HepG2 (cell line): ENCODE data around the gene AUP1. TPM values are rescaled to one million over a fixed set of nuclear protein-coding genes. Genes with fewer than 3 reads are reported as not detected.
A peak's percentile ranks its signal among the peaks of the same experiment; 100 is the strongest.

Source experiments
- ATAC-seq: fragments of 200-7000 bp; cut with Tn5 transposase; 3 replicates; pipeline ENCODE4 v1.9.1; 2020; ENCODE audit warnings: mild to moderate bottlenecking, moderate library complexity
- BruUV-seq: library from RNA; stranded (reverse); fragments of 400-500 nt; replicated peaks from 2 replicates; lab custom pipeline; 2021; lab: Mats Ljungman, UMichigan
- CTCF ChIA-PET: fragments of 300-600 bp; formaldehyde crosslinking; extraction: SDS; loops from one replicate; lab custom pipeline; 2021; ENCODE audit warnings: low total read pairs, inconsistent platforms, low intra/inter-chr PET ratio; lab: Yijun Ruan, JAX
- POLR2A ChIA-PET: fragments of 350-600 bp; sonication (Branson Sonifier 250); formaldehyde crosslinking; loops from one replicate; lab custom pipeline; 2020; ENCODE audit warnings: antibody characterized with exemption, inconsistent platforms; lab: Yijun Ruan, JAX
- DNase-seq: peaks from one replicate; pipeline ENCODE4 v3.0.0-alpha.2; 2015; ENCODE audit warnings: low spot score
- FAIRE-seq: peaks from 3 replicates; lab custom pipeline; 2011; peaks lifted over from hg19 to GRCh38; lab: Jason Lieb, UNC
- H2AFZ ChIP-seq: one replicate; pipeline ENCODE4 v1.6.1; 2011; ENCODE audit warnings: low read length, inconsistent platforms
- H3K27ac ChIP-seq: fragments of 300-600 bp; 3 replicates; pipeline ENCODE4 v1.8.0; 2011; ENCODE audit warnings: mixed run types, mild to moderate bottlenecking, mixed read lengths, low read length, inconsistent platforms; ENCODE audit not compliant: insufficient read depth; ENCODE audit errors: extremely low read length
- H3K27me3 ChIP-seq, 2 experiments: fragments of 200-600 bp in 1 of 2; 2 replicates in 1 of 2; 3 replicates in 1 of 2; pipeline versions ENCODE4 v1.6.0 to v1.8.0; 2011; ENCODE audit warnings: low read length in 2 of 2, mild to moderate bottlenecking in 2 of 2, moderate library complexity in 2 of 2, inconsistent platforms in 1 of 2; ENCODE audit not compliant: insufficient read depth in 2 of 2, control insufficient read depth in 1 of 2
- H3K36me3 ChIP-seq, 2 experiments: fragments of 200-600 bp in 1 of 2; replicated peaks in 1 of 2; 2 replicates in 1 of 2; 3 replicates in 1 of 2; pipeline versions ENCODE4 v1.5.1 to v1.8.0; 2011; ENCODE audit warnings: low read length in 2 of 2, inconsistent platforms in 1 of 2; ENCODE audit not compliant: insufficient read depth in 2 of 2, control insufficient read depth in 1 of 2
- H3K4me1 ChIP-seq: 2 replicates; pipeline ENCODE4 v1.5.1; 2012; ENCODE audit warnings: low read length, inconsistent platforms; ENCODE audit not compliant: insufficient read depth
- H3K4me2 ChIP-seq: 2 replicates; pipeline ENCODE4 v1.6.0; 2011; ENCODE audit warnings: low read depth, low read length, inconsistent platforms
- H3K4me3 ChIP-seq, 3 experiments: fragments of 200-600 bp in 1 of 3; sonication (generic), shearing (Covaris generic) in 1 of 3; replicated peaks in 1 of 3; 2 replicates each; pipeline ENCODE4 v1.5.1; 2011 to 2016; ENCODE audit warnings: low read length in 3 of 3, inconsistent platforms in 2 of 3, low read depth in 2 of 3, mild to moderate bottlenecking in 2 of 3, control low read depth in 1 of 3, mixed read lengths in 1 of 3; ENCODE audit not compliant: insufficient read depth in 1 of 3
- H3K79me2 ChIP-seq: one replicate; pipeline ENCODE4 v1.6.1; 2011; ENCODE audit warnings: low read length, inconsistent platforms; ENCODE audit not compliant: insufficient read depth
- H3K9ac ChIP-seq: 2 replicates; pipeline ENCODE4 v1.6.0; 2011; ENCODE audit warnings: mild to moderate bottlenecking, low read depth, low read length, inconsistent platforms; ENCODE audit not compliant: insufficient read depth
- H3K9me3 ChIP-seq: 2 replicates; pipeline ENCODE4 v1.5.1; 2012; ENCODE audit warnings: mild to moderate bottlenecking, low read length
- H4K20me1 ChIP-seq: 2 replicates; pipeline ENCODE4 v1.6.0; 2011; ENCODE audit warnings: inconsistent platforms, mild to moderate bottlenecking, low read length, moderate library complexity; ENCODE audit not compliant: insufficient read depth
- ARID3A ChIP-seq: IDR thresholded peaks from 2 replicates; pipeline ENCODE4 v1.6.1; 2012; ENCODE audit warnings: low read depth, low read length, improper control_type of control experiment
- ARNT2 ChIP-seq: sonication (generic); formaldehyde crosslinking; IDR thresholded peaks from 2 replicates; pipeline ENCODE4 v1.8.0; 2022; ENCODE audit warnings: mild to moderate bottlenecking, low read depth, missing genetic modification reagents, moderate library complexity
- RAD21 ChIP-seq: fragments of 450-650 bp; formaldehyde crosslinking; IDR thresholded peaks from 2 replicates; pipeline ENCODE4 v1.5.0; 2020; ENCODE audit warnings: mild to moderate bottlenecking
- RBM39 ChIP-seq: fragments of 200-400 bp; formaldehyde crosslinking; IDR thresholded peaks from one replicate; pipeline ENCODE4 v1.6.1; 2018; ENCODE audit warnings: antibody characterized with exemption, mild to moderate bottlenecking, low read depth, low read length; ENCODE audit not compliant: poor library complexity, severe bottlenecking
- RXRA ChIP-seq: sonication (generic); formaldehyde crosslinking; IDR thresholded peaks from 2 replicates; pipeline ENCODE4 v1.5.1; 2020; ENCODE audit warnings: missing genetic modification reagents
- SRF ChIP-seq: IDR thresholded peaks from 2 replicates; pipeline ENCODE4 v1.6.1; 2011; ENCODE audit warnings: mild to moderate bottlenecking, low read depth, low read length, moderate library complexity
- THYN1 ChIP-seq: sonication (generic); formaldehyde crosslinking; IDR thresholded peaks from 2 replicates; pipeline ENCODE4 v1.8.1; 2023; ENCODE audit warnings: low read depth, mild to moderate bottlenecking, moderate library complexity, missing genetic modification reagents, borderline replicate concordance
- ZNF33A ChIP-seq: sonication (generic); formaldehyde crosslinking; IDR thresholded peaks from 2 replicates; pipeline ENCODE4 v1.5.1; 2020; ENCODE audit warnings: missing genetic modification reagents, mild to moderate bottlenecking, moderate library complexity, borderline replicate concordance
- ZNF414 ChIP-seq: sonication (generic); formaldehyde crosslinking; IDR thresholded peaks from 2 replicates; pipeline ENCODE4 v1.5.0; 2020; ENCODE audit warnings: missing genetic modification reagents
- ZNF629 ChIP-seq: sonication (generic); formaldehyde crosslinking; conservative IDR thresholded peaks from 2 replicates; pipeline ENCODE4 v1.5.0; 2020; ENCODE audit warnings: missing genetic modification reagents
- ZNF7 ChIP-seq: IDR thresholded peaks from 2 replicates; pipeline ENCODE4 v1.6.1; 2016; ENCODE audit warnings: missing biosample characterization, missing genetic modification reagents
- ZNF839 ChIP-seq: sonication (generic); formaldehyde crosslinking; IDR thresholded peaks from 2 replicates; pipeline ENCODE4 v1.4.0; 2020; ENCODE audit warnings: missing genetic modification reagents, mild to moderate bottlenecking, borderline replicate concordance
- WGBS: methylation state at CpG from one replicate; pipeline ENCODE4 v1.1.6; 2017; ENCODE audit warnings: low lambda C conversion rate; 5-methylcytosine and 5-hydroxymethylcytosine counted together
- in situ Hi-C: cut with HindIII; loops from 2 replicates; pipeline ENCODE4 v1.10.0; 2017; ENCODE audit warnings: low pct_unique_long_range_greater_than_20kb; ENCODE audit not compliant: extremely low pct_ligation_motif_present
- intact Hi-C: fragments of 100-400 bp; cut with micrococcal nuclease; formaldehyde crosslinking; loops from one replicate; pipeline ENCODE4 v1.10.0; 2022; ENCODE audit not compliant: unreplicated experiment
- polyA plus RNA-seq, 8 experiments: library from polyadenylated mRNA; depleted of rRNA in 3 of 8; stranded (reverse) in 7 of 8; unstranded in 1 of 8; fragments of >200 nt; fragmentation: Illumina TruSeq in 4 of 8; extraction: Trizol in 4 of 8; gene quantifications; 2 replicates each; pipeline versions ENCODE4 v1.2.1 to v1.2.3, GENCODE V29; 2011 to 2016; ENCODE audit warnings: low read depth in 4 of 8, missing spikeins in 1 of 8, mixed read lengths in 1 of 8; ENCODE audit not compliant: insufficient read depth in 1 of 8
- total RNA-seq, 5 experiments: library from RNA; depleted of rRNA; stranded (reverse); fragments of >200 nt; fragmentation: Illumina TruSeq; extraction: Trizol; gene quantifications; 2 replicates each; pipeline ENCODE4 v1.2.3, GENCODE V29; 2016; ENCODE audit warnings: low read depth in 1 of 5
- TF ChIP-seq, protein P1 (sequence below): sonication (generic); formaldehyde crosslinking; IDR thresholded peaks from 2 replicates; pipeline ENCODE4 v1.8.0; 2022; ENCODE audit warnings: mild to moderate bottlenecking, missing genetic modification reagents, moderate library complexity
- TF ChIP-seq, protein P2 (sequence below): sonication (generic); formaldehyde crosslinking; IDR thresholded peaks from 2 replicates; pipeline ENCODE4 v1.5.1; 2020; ENCODE audit warnings: missing genetic modification reagents, mild to moderate bottlenecking, borderline replicate concordance

The AUP1 gene
- total and polyA plus RNA-seq, 2 of the 13 experiments (the other 11 are each of a cell fraction or from before 2014, with no cell fraction given) = 174 to 267 TPM

- peak; percentile 0; the same call in 1 of the 3 replicates for ATAC-seq
- FAIRE-seq = no peak
- CTCF ChIA-PET = interaction anchor here (2.9 kb wide), 1 partner anchor 20 kb away, joined by 20 read pairs; the partner anchor contains the start of genes CCDC142 and TTC31
- H3K27ac ChIP-seq = peak overlapping the region; percentile 89
- H2AFZ ChIP-seq = no peak overlapping the region
- peak overlapping the region; percentile 92 for H3K4me2 ChIP-seq
- peak overlapping the region; percentile 67 to 86 (median 82) for H3K4me3 ChIP-seq
- BruUV-seq = no TSS peak
- DNase-seq = no peak
- WGBS = 43% methylated on average over 34 of the region's 45 CpGs
- POLR2A ChIA-PET = interaction anchor here (1.1 to 16.5 kb wide), 18 partner anchors 9 to 325 kb away, joined by 3 to 795 read pairs (median 14); partner anchors contain the start of genes AUP1, CCDC142, DQX1 and HTRA2
- H3K36me3 ChIP-seq = no peaks in the 10 kb centered on the region; a peak in 3 of 5 replicates
- intact Hi-C loops = no loop called here
- no peaks in the 10 kb centered on the region; a peak in 1 of 5 replicates for H3K27me3 ChIP-seq
- peaks cover 51% of the 10 kb centered on the region for H3K79me2 ChIP-seq
- no peaks in the 10 kb centered on the region for H4K20me1 ChIP-seq
- H3K9me3 ChIP-seq = no peaks in the 10 kb centered on the region
- peak overlapping the region; percentile 83 for H3K9ac ChIP-seq
- H3K4me1 ChIP-seq = peaks cover 66% of the 10 kb centered on the region
- in situ Hi-C loops = no loop called here
- no peak for TF ChIP-seq ZNF33A
- TF ChIP-seq RAD21 (CRISPR knock-in tag) = peak; percentile 20; the same call in 1 of the 2 replicates
- no peak for TF ChIP-seq ZNF839 (CRISPR knock-in tag)
- TF ChIP-seq, protein P1, sequence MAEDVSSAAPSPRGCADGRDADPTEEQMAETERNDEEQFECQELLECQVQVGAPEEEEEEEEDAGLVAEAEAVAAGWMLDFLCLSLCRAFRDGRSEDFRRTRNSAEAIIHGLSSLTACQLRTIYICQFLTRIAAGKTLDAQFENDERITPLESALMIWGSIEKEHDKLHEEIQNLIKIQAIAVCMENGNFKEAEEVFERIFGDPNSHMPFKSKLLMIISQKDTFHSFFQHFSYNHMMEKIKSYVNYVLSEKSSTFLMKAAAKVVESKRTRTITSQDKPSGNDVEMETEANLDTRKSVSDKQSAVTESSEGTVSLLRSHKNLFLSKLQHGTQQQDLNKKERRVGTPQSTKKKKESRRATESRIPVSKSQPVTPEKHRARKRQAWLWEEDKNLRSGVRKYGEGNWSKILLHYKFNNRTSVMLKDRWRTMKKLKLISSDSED = no peak
- TF ChIP-seq, protein P2, sequence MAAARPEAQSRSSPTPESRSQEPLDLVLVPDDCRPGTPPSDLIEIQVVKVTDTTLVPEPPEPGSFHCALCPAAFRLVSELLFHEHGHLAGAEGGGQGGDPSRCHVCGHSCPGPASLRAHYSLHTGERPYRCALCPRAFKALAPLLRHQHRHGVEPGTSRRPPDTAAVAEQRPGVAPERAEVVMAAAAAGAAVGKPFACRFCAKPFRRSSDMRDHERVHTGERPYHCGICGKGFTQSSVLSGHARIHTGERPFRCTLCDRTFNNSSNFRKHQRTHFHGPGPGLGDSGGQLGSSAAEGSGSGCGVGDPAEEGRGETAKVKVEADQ = peak; percentile 15
- no peak for TF ChIP-seq THYN1 (CRISPR knock-in tag)
- TF ChIP-seq RBM39 = peak; percentile 48
- TF ChIP-seq ARID3A = no peak
- no peak for TF ChIP-seq ZNF414 (CRISPR knock-in tag)
- TF ChIP-seq ZNF7 (CRISPR knock-in tag) = no peak
- TF ChIP-seq ARNT2 = no peak
- no peak for TF ChIP-seq ZNF629 (CRISPR knock-in tag)
- no peak for TF ChIP-seq RXRA (CRISPR knock-in tag)
- TF ChIP-seq SRF = no peak
These were observed 25.7 kb downstream of the AUP1 start for GRCh38 chr2:74503506-74504475.
